HG03045 (cell line): Measurements from ENCODE around the gene PLAGL2.

Source experiments
- ATAC-seq: cut with Tn5 transposase; IDR thresholded peaks from one replicate; pipeline ENCODE4 v1.9.1; 2021; ENCODE audit warnings: mild to moderate bottlenecking, moderate library complexity; ENCODE audit not compliant: unreplicated experiment

Gene PLAGL2

DNA sequence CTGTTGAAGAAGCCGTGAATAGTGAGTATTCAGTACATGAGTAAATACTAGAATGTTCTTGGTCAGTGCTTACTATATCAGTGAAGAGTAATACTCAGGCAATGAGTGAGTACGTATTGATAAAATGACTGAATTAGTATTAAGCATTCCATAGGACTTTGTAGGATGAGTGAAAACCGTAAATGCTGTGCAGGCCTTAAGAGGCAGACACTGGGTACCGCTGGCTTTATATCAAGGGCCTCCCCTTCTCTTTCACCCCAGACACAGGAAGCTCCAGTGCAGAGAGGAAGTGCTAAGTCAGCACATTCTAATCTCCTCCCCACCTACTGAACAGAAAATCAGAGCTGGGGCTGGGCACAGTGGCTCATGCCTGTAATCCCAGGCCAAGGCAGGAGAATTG, 24.3 kb upstream of the PLAGL2 start:
- ATAC-seq, result no peak

DNA sequence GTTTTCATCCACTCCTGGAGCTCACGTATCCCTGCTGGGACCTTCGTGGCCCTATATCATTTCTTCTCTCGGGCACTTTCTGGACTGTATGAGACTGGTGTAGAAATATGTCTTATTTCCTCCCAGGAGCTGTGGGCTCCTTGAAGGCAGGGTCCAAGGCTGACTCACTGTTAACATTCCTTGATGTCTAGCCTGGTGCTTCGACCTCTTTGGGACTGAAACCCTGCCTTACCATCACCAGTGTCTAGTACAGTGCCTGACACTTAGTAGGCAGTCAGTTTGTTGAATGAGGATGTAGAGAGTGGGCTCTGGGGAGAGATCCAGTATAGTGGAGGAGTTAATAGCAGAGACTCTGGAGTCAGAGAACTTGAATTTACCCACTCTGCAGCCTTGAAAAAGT, 23.7 kb upstream of the PLAGL2 start:
- no peak for ATAC-seq

DNA sequence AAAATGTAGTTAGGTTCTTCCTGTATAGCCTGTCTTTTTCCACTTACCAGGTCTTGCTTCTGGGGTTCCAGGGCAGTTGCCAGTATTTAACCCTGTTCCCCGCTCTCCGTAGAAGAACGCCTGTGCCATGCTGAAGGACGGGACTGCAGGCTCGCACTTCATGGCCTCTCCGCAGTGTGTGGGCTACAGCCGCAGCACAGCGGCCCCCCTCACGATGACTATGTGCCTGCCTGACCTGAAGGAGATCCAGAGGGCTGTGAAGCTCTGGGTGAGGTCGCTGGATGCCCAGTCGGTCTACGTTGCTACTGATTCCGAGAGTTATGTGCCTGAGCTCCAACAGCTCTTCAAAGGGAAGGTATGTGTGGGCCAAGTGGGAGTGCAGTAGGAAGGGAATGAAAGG, 23.2 kb upstream of the PLAGL2 start:
- ATAC-seq, result no peak

DNA sequence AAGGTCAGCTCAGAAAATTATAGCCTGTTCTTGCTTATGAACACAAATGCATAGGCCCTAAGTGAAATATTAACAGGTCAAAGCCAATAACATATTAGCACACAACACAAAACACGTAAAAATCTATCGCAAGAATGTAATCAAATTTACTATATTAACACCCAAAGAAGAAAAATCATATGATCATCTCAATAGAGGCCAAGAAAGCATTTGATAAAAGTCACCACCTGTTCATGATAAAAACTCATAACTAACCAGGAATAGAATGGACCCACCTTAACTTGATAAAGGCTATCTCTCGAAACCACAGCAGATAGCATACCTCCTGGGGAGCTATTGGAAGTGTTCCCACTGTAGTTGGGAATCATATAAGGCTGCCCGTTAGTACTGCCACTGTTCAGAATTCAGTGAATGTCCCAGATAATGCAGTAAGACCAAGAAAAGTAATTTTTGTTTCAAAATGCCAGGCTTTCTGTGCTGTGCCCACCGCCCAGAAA, 21.8 kb upstream of the PLAGL2 start:
- no peak for ATAC-seq

DNA sequence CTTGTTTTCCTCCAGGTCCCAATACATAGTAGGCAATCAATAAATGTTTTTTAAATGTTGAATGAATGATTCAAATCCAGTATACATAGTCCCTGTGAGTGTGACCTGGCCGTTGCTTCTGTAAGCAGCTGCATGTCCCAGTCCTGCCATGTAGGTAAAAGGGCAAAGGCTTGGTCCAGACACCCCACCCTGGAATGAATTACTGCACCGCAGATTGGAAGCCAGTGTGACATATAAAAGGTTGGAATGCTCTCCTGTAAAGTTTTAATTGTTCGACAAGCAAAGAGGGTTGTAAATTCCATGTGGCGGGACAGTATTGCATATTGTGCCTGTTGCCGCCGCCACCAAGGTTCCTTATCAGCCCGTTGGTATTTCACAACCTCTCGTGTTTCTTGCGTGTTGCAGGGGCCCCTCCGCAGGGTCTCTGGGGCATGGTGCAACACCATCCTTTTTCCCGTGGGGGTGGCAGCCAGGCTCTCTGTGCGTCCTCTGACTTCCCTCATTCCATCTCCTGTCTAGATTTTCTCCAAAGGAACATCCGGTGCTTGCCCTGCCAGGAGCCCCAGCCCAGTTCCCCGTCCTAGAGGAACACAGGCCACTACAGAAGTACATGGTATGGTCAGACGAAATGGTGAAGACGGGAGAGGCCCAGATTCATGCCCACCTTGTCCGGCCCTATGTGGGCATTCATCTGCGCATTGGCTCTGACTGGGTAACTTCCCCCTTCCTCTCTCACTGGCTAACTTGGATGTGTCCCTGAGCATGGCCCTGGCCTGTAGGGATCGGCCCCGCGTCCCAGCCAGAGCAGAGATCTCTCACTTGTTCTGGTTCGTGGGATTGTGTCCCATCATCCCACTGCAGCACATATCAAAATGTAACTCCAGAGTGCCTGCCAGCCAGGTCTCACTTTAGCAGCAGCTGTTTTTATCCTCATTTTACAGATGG, 20.5 kb upstream of the PLAGL2 start:
- no peak for ATAC-seq

DNA sequence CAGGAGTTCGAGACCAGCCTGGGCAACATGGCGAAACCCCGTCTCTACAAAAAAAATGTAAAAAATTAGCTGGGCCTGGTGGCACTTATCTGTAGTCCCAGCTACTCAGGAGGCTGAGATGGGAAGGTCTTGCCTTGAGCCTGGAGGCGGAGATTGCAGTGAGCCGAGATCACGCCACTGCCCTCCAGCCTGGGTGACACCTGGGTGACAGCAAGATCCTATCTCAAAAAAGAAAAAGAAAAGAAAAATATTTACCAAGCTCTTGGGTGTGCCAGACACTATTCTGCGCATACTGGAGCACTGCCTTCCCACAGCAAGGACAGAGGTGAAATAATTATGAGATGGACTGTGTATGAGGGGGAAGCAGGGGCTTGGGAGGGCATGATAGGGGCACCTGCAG, 19.8 kb upstream of the PLAGL2 start:
- no peak for ATAC-seq

DNA sequence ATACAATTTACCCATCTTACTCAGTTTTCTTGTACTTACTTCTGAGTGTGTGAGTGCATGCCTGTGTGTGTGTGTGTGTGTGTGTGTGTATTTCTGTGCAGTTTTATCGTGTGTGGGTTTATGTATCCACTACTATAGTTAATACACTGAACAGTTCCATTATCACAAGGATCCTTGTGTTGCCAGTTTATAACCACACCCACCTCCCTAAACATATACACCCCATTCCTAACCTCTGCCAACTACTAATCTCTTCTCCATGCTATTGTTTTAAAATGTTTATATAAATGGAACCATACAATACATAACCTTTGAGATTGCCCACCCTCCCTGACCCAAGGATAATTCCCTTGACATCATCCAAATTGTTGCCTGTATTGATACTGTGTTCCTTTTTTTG, 18.8 kb upstream of the PLAGL2 start:
- no peak for ATAC-seq

DNA sequence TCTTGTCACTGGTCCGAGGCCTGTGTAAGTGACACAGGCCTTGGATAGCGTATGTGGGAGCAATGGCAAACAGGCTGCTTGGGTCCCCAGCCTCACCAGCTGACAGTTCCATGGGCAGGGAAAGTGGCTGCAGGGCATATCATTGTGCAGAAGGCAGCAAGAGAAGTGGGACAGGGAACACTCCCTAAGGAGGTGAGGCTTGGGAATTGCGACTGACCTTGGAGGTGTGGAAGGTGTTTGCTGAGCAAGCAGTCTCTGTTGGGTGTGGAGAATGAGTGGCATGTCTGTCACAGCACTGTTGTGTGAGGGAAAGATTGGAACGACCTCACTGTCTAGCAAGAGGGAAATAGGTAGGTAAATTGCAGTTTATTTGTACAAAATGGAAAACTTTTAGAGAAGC, 16.9 kb upstream of the PLAGL2 start:
- ATAC-seq, result no peak

DNA sequence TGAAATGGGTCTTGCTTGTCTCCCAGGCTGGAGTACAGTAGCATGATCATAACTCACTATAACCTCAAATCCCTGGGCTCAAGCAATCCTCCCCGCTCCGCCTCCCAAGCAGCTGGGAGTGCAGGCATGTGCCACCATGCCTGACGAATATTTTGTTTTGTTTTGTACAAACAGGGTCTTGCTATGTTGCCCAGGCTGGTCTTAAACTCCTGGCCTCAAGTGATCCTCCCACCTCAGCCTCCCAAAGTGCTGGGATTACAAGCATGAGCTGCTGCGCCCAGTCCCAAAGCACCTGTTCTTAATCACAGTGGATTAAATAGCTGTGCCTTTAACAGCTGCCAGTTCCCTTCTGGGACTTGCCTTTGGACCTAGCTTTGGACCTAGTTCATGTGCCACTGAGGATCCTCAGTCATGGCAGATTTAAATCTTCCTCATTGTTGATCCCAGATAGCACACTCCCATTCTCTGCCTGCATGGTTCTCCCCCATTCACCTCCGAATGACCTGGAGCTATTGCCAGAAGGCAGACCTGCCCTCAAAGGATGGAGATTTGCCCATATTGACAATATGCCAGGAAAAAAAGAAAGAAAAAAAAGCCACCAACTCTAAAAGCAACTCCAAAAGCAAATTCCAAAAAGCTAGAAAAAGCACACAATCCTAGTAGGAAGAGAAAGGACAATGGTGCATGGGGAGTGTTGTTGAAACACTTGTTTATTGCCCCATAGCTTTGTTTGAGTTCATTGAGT, 10.8 kb upstream of the PLAGL2 start:
- no peak for ATAC-seq

DNA sequence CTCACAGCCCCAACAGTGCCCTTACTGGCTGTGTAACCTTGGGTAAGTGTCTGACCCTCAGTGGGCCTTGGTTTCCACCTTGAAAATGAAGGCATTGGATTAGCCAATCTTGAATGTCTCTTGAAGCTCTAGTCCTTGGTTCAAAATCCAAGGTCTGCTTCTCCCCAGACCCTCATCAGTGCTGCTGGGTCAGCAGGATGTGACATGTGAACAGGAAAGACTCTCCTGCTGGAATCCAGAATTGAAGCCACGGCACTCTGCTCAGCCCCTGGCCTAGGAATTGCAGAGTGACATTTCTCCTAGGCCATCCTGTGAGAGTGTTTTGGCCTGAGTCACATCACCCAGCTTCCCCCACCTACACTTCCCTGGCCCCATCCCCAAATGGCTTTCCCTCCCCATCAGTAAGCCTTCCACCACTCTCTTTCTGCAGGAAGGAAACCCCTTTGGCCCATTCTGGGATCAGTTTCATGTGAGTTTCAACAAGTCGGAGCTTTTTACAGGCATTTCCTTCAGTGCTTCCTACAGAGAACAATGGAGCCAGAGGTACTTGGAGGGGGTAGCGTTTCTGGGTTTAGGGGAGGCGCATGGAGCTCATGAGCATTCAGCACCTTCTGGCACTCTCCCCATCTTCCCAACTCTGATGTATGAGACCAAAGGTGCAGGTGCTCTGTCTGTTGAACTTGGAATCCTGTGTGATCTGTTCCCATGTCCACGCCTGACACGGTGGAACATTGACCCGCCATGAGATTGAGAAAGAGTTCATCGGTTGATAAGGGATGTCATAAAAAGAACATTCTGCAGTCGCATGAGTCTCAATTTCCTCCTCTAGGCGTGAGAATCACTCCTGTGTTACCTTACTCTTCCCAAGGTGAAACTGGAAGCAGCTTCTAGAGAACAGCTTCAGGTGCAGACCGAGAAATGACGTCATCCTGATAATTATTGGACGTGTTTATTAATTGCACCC, 8.9 kb upstream of the PLAGL2 start:
- ATAC-seq, result no peak

DNA sequence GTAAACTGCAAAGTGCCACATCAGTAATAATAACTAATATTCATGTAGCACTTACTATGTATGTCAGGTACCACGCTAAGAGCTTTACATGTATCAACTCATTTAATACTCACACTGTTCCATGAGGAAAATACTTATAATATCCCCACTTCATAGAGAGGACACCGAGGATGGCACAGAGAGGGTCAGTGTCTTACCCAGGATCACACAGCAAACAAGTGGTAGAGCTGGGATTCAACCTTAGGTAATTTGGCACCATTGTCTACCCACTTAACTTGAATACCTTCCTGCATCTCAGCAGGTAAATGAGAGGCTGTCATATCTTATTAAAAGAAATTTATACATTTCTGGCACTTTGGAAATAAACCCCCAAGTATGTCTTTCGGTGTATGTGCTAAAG, 8.2 kb upstream of the PLAGL2 start:
- ATAC-seq, result no peak

DNA sequence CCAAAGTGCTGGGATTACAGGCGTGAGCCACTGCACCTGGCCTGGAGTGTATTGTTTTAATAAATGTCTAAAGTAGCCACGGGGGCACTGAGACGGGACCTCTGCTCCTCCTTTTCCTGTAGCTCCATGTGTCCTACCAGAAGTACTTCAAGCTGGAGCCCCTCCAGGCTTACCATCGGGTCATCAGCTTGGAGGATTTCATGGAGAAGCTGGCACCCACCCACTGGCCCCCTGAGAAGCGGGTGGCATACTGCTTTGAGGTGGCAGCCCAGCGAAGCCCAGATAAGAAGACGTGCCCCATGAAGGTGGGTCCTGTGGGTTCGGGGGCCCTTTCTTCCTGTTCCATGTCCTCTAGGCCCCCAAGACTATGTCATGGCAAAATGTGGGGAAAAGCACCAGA, 7.6 kb upstream of the PLAGL2 start:
- ATAC-seq, result no peak

DNA sequence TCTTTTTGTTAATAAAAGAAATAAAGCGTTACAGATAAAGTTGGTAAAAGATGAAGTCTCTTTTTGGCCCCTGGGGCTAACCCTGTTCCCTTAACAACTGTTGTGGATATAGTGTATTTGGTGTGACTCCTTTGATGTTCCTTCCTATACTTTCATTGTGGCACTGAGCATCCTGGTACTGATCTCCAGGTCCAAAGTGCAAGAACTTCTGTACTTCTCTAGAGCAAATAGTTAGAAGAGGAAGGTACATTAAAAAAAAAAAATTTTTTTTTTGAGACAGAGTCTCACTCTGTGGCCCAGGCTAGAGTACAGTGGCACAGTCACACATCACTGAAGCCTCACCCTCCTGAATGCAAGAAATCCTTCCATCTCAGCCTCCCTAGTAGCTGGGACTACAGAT, 6.3 kb upstream of the PLAGL2 start:
- ATAC-seq, result no peak

DNA sequence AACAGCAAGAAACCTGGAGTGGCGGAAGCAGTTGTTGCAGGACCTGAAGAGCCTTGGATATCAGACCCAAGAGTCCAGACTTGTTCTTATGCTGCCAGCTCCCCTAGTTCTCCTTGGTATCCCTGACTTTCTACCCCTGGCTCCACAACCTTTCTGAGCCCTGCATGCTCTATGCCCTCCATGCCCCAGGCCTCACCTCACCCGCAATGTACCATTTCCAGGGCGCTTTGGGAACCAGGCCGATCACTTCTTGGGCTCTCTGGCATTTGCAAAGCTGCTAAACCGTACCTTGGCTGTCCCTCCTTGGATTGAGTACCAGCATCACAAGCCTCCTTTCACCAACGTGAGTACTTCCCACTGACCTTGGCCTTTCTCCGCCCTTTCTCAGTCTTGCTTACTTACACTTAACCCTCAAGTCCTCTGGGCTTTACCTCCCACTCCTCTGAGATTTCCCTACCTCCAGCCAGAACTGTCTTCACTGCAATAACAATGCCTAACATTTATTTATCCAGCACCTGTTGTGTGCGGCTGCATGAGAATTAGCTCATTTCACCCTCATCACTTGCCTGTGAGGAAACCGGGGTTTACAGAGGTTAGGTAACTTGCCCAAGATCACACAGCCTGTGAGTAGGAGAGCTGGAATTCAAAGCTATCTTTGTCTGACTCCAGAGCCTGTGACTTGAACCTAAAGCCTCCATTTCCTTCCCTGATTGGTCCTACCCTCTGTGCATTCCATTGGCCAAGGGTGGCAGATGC, 2.5 kb upstream of the PLAGL2 start:
- no peak for ATAC-seq

DNA sequence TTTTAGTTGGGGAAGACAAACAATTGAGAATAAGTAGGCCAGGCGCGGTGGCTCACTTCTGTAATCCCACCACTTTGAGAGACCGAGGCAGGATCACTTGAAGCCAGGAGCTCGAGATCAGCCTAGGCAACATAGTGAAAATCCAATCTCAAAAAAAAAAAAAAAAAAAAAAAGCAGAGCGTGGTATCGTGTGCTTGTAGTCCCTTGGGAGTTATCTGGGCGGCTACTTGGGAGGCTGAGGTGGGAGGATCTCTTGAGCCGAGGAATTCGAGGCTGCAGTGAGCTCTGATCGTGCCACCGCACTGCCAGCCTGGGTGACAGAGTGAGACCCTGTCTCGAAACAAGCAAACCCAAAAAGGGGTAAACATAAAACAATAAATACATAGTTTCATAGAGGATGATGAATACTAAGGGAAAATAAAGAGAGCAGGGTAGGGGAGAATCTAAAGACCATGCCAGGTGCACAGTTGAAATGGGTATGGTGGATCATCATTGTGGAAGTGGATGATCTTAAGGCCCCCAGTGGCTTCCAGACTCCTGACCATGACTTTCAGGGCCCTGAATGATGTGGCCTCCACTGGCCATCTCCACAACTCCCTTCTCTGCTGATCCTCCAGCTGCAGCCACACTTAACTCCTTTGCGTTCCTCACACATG, 1.1 kb upstream of the PLAGL2 start:
- no peak for ATAC-seq

DNA sequence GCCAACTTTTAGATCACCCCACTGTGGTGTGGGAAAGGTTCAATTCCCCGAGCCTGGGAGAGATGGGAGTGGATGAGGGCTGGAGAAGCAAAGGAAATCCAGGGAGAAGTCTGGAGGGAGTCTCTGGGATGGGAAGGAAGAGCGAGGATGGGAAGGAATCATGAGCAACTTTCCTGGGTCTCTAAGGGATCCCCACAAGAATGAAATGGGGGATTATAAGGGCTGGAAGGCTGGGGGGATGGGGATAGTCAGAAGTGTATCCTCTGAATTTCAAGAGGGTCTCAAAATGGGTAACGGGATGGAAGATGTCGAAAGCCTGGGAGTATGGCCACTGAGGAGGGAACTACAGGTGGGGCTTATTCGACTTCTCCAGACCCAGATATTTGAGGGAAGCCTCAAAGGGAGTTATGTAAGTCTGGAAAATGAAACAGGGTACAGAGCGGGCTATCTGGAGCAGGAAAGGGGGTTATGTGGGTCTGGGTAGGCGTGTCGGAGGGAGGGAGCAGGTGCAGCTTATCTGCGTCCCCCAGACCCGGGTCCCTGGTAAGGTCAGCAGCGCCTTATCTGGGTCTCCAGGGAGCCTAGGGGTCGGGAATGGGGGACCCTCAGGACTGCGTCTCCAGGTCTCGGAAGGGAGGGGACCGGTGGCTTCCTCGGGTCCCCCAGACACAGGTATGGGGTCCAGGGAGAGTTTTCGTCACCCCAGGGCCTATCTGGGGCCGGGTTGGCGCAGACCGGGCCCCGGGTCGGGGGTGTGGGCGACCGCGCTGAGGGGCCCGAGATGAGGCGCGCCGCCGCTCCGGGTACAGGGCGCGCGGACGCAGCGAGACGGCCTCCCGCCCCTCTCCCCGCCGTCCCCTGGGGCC, 550 bp downstream of the PLAGL2 start:
- ATAC-seq, result peak; percentile 25

DNA sequence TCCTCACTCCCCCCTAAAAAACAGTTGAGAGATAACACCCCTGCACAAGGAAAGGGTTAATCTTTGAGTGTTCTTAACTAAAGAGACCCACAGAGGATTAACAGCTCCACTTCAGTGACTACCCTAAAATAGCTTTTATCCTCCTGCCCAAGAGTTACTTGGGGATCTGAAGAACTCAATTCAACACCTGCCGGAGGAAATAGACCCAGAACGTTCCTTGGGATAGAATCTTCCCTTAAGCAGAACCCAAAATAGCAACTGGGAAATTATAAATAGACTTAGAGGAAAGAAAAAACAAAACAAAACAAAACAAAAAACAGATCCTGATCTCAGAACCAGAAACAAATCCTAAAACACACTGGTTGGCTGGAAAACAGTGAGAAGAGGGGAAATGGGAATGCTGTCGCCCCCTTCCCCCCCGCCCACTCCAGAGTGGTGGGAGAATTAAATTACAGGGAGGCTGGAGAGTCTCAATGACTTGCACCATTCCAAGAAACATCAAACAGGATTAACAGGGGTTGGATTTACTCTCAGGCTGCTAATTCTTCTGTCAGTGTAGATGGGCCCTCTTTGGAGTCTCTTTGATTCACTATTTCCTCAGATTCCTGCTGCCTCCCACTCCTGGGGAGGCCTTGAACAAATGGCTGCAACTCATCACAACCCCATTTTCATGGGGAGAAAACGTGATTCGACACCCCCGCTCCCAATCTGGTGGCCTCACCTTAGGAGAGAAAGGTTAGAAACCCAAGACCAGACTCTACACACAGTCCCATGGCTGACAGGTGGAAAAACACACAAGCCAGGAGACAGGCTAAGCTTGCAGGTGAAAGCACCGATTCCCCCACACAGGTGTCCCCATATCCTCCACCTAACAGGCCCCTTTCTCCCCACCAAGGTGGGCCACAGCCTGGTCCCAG, 1.4 kb downstream of the PLAGL2 start:
- no peak for ATAC-seq
